Loucy (cell line): Measurements from ENCODE around the gene ACY1.

Experiments used
- H2AFZ ChIP-seq: fragments of 200-600 bp; sonication (generic); 2 replicates; pipeline ENCODE4 v1.6.0; 2016; ENCODE audit warnings: antibody characterized with exemption, mild to moderate bottlenecking, low read length, moderate library complexity
- H3F3A ChIP-seq: fragments of 200-600 bp; 2 replicates; pipeline ENCODE4 v1.6.0; 2016; ENCODE audit warnings: antibody characterized with exemption, low read depth, mild to moderate bottlenecking
- H3K27me3 ChIP-seq: fragments of 200-600 bp; sonication (generic); 2 replicates; pipeline ENCODE4 v1.6.1; 2014; ENCODE audit warnings: low read length, mild to moderate bottlenecking; ENCODE audit not compliant: insufficient read depth, poor library complexity, severe bottlenecking
- H3K36me3 ChIP-seq: fragments of 200-600 bp; sonication (generic); 2 replicates; pipeline ENCODE4 v1.6.1; 2016; ENCODE audit warnings: low read length; ENCODE audit not compliant: insufficient read depth
- H3K4me1 ChIP-seq: fragments of 200-600 bp; sonication (generic); 2 replicates; pipeline ENCODE4 v1.5.1; 2014; ENCODE audit warnings: low read length, mild to moderate bottlenecking; ENCODE audit not compliant: insufficient read depth, poor library complexity, severe bottlenecking
- H3K4me2 ChIP-seq: fragments of 200-600 bp; sonication (generic); 2 replicates; pipeline ENCODE4 v1.6.0; 2014; ENCODE audit warnings: antibody characterized with exemption, low read length, low read depth, mild to moderate bottlenecking; ENCODE audit not compliant: poor library complexity, severe bottlenecking
- H3K4me3 ChIP-seq: fragments of 200-600 bp; sonication (generic); 2 replicates; pipeline ENCODE4 v1.5.1; 2014; ENCODE audit warnings: low read length, mild to moderate bottlenecking, mixed read lengths; ENCODE audit not compliant: poor library complexity, severe bottlenecking
- H3K79me2 ChIP-seq: fragments of 200-600 bp; sonication (generic); 2 replicates; pipeline ENCODE4 v1.6.1; 2014; ENCODE audit warnings: low read length; ENCODE audit not compliant: insufficient read depth
- H3K9ac ChIP-seq: fragments of 200-600 bp; sonication (generic); 2 replicates; pipeline ENCODE4 v1.6.0; 2014; ENCODE audit warnings: mild to moderate bottlenecking, low read depth, low read length, moderate library complexity; ENCODE audit not compliant: poor library complexity, severe bottlenecking
- H3K9me2 ChIP-seq: fragments of 200-600 bp; sonication (generic); replicated peaks from 2 replicates; pipeline ENCODE4 v1.6.1; 2016; ENCODE audit warnings: low read depth, low read length, mixed read lengths
- H3K9me3 ChIP-seq: fragments of 200-600 bp; sonication (generic); 2 replicates; pipeline ENCODE4 v1.6.1; 2014; ENCODE audit warnings: mild to moderate bottlenecking, antibody characterized with exemption, low read length, low read depth; ENCODE audit not compliant: insufficient read depth
- H4K20me1 ChIP-seq: fragments of 200-600 bp; sonication (generic); 2 replicates; pipeline ENCODE4 v1.6.0; 2014; ENCODE audit warnings: antibody characterized with exemption, low read length, mild to moderate bottlenecking; ENCODE audit not compliant: insufficient read depth, poor library complexity, severe bottlenecking
- EZH2phosphoT487 ChIP-seq: fragments of 200-600 bp; IDR thresholded peaks from 2 replicates; pipeline ENCODE4 v1.6.1; 2018; ENCODE audit warnings: antibody characterized with exemption, mild to moderate bottlenecking, moderate library complexity, borderline replicate concordance
- TF ChIP-seq, protein P1 (sequence below): fragments of 200-600 bp; sonication (generic); conservative IDR thresholded peaks from 2 replicates; pipeline ENCODE4 v1.5.1; 2014; ENCODE audit warnings: mild to moderate bottlenecking, antibody characterized with exemption, low read length

ACY1 gene

DNA sequence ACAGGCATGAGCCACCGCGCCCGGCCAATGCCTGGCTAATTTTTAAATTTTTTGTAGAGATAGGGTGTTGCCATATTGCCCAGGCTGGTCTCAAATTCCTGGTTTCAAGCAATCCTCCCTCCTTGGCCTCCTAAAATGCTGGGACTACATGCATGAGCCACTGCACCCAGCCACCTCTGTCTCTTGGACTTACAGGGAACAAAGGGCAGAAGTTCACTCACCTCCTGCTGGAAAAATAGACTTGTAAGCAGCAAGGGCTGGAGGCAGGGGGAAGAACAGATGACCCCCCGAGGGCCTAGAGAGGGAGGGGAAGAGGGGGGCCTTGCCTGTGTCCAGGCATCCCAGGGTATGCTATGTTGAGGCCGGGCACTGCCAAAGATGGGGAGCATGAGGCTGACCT is 50.9 kb downstream of the ACY1 start:
- H3K4me2 ChIP-seq = no peak overlapping the region
- H2AFZ ChIP-seq = no peak overlapping the region
- H3K79me2 ChIP-seq = no peaks in the 10 kb centered on the region
- H3K27me3 ChIP-seq = no peaks in the 10 kb centered on the region
- H3K9ac ChIP-seq = no peak overlapping the region
- H3K4me3 ChIP-seq = no peak overlapping the region
- no peaks in the 10 kb centered on the region for H3K4me1 ChIP-seq
- no peaks in the 10 kb centered on the region for H3K9me2 ChIP-seq
- H3K9me3 ChIP-seq = no peaks in the 10 kb centered on the region
- H3F3A ChIP-seq = no peaks in the 10 kb centered on the region
- no peak for TF ChIP-seq EZH2phosphoT487
- TF ChIP-seq, protein P1, sequence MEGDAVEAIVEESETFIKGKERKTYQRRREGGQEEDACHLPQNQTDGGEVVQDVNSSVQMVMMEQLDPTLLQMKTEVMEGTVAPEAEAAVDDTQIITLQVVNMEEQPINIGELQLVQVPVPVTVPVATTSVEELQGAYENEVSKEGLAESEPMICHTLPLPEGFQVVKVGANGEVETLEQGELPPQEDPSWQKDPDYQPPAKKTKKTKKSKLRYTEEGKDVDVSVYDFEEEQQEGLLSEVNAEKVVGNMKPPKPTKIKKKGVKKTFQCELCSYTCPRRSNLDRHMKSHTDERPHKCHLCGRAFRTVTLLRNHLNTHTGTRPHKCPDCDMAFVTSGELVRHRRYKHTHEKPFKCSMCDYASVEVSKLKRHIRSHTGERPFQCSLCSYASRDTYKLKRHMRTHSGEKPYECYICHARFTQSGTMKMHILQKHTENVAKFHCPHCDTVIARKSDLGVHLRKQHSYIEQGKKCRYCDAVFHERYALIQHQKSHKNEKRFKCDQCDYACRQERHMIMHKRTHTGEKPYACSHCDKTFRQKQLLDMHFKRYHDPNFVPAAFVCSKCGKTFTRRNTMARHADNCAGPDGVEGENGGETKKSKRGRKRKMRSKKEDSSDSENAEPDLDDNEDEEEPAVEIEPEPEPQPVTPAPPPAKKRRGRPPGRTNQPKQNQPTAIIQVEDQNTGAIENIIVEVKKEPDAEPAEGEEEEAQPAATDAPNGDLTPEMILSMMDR = no peak
- no peaks in the 10 kb centered on the region for H4K20me1 ChIP-seq
- H3K36me3 ChIP-seq = no peaks in the 10 kb centered on the region

DNA sequence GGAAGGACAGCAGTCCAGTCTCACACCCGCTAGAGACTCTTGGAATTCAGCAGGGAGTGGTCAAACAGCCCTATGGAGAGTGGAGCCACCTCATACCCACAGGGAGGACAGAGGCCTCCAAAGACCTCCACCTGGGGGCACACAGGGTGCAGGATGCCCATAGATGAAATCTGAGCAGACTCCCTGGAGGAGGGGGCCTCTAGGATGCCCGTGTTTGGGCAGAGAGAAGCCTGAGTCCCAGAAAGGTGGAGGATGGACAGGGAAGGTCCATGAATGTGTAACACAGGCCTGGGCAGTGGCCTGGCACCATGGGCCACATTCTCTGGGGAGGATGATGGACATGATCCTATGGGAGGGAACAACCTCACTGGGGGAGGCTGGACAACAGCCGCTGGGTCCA is 51.3 kb downstream of the ACY1 start:
- Histone ChIP-seq H3K79me2 (no peaks in the 10 kb centered on the region), H3K9me3 (no peaks in the 10 kb centered on the region), H3K27me3 (no peaks in the 10 kb centered on the region), H4K20me1 (no peaks in the 10 kb centered on the region), H3K4me1 (no peaks in the 10 kb centered on the region), H2AFZ (no peak overlapping the region), H3K9ac (no peak overlapping the region), H3K4me3 (no peak overlapping the region), H3F3A (no peaks in the 10 kb centered on the region), H3K9me2 (no peaks in the 10 kb centered on the region), H3K36me3 (no peaks in the 10 kb centered on the region), H3K4me2 (no peak overlapping the region)
- TF ChIP-seq EZH2phosphoT487 = no peak
- TF ChIP-seq, protein P1 = no peak

DNA sequence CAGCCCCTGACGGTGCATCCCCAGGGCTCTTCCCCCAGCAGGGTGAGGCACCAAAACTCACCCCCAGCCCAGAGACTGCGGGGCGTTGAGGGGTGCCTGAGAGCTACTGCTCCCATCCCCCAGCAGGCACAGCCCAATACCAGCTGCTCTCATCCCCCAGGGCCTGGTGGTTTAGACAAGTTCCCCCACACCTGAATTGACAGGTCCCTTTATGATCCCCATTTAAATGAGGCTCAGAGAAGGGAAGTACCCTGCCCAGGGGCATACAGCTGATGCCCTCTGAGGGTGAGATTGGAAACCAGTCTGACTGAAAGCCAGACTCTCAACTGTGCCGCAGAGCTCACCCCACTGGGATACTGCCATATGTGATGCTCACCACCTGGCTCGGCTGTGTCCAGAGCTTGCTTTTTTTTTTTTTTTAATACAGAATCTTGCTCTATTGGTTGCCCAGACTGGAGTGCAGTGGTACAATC is 52.9 kb downstream of the ACY1 start:
- Histone ChIP-seq H3K79me2 (no peaks in the 10 kb centered on the region), H3K4me2 (no peak overlapping the region), H3K27me3 (no peaks in the 10 kb centered on the region), H2AFZ (no peak overlapping the region), H3K9me3 (no peaks in the 10 kb centered on the region), H3K9me2 (no peaks in the 10 kb centered on the region), H4K20me1 (no peaks in the 10 kb centered on the region), H3K9ac (no peak overlapping the region), H3F3A (no peaks in the 10 kb centered on the region), H3K36me3 (no peaks in the 10 kb centered on the region), H3K4me3 (no peak overlapping the region), H3K4me1 (no peaks in the 10 kb centered on the region)
- no peak for TF ChIP-seq EZH2phosphoT487
- TF ChIP-seq, protein P1 = no peak
